HEK293T (cell line): ENCODE results near the gene PAPOLG.

Source experiments
- CTCF ChIA-PET: fragments of 350-600 bp; formaldehyde crosslinking; extraction: SDS; loops from one replicate; lab custom pipeline; 2021; ENCODE audit warnings: antibody characterized with exemption, inconsistent platforms; lab: Yijun Ruan, JAX
- POLR2A ChIA-PET: fragments of 350-600 bp; formaldehyde crosslinking; extraction: SDS; loops from one replicate; lab custom pipeline; 2020; ENCODE audit warnings: antibody characterized with exemption, inconsistent platforms; lab: Yijun Ruan, JAX
- DNase-seq: peaks from one replicate; pipeline ENCODE4 v3.0.0; 2012; ENCODE audit warnings: mixed read lengths; ENCODE audit errors: extremely low spot score
- ARNT ChIP-seq: fragments of 450-650 bp; IDR thresholded peaks from 2 replicates; pipeline ENCODE4 v1.6.1; 2017; ENCODE audit warnings: mild to moderate bottlenecking
- BHLHE40 ChIP-seq: fragments of 450-650 bp; IDR thresholded peaks from 2 replicates; pipeline ENCODE4 v1.6.1; 2016; ENCODE audit warnings: mild to moderate bottlenecking, moderate library complexity, borderline replicate concordance
- CTBP1 ChIP-seq: fragments of 450-650 bp; IDR thresholded peaks from 2 replicates; pipeline ENCODE4 v1.6.1; 2016; ENCODE audit warnings: borderline replicate concordance
- ELF4 ChIP-seq: fragments of 450-650 bp; IDR thresholded peaks from 2 replicates; pipeline ENCODE4 v1.6.1; 2017; ENCODE audit warnings: antibody characterized with exemption
- FOXA1 ChIP-seq: fragments of 450-650 bp; IDR thresholded peaks from 2 replicates; pipeline ENCODE4 v1.6.1; 2016; ENCODE audit warnings: mild to moderate bottlenecking
- FOXK2 ChIP-seq: fragments of 450-650 bp; IDR thresholded peaks from 2 replicates; pipeline ENCODE4 v1.6.1; 2016; ENCODE audit warnings: mild to moderate bottlenecking
- FOXM1 ChIP-seq: fragments of 450-650 bp; IDR thresholded peaks from 2 replicates; pipeline ENCODE4 v1.6.1; 2017; ENCODE audit warnings: mild to moderate bottlenecking, borderline replicate concordance
- HDGF ChIP-seq: fragments of 450-650 bp; IDR thresholded peaks from 2 replicates; pipeline ENCODE4 v1.6.1; 2017; ENCODE audit warnings: antibody characterized with exemption, borderline replicate concordance
- L3MBTL2 ChIP-seq: fragments of 450-650 bp; conservative IDR thresholded peaks from 2 replicates; pipeline ENCODE4 v1.6.1; 2016; ENCODE audit warnings: mild to moderate bottlenecking
- LEF1 ChIP-seq: fragments of 450-650 bp; IDR thresholded peaks from 2 replicates; pipeline ENCODE4 v1.6.1; 2017; ENCODE audit warnings: mild to moderate bottlenecking, borderline replicate concordance
- NFRKB ChIP-seq: fragments of 450-650 bp; IDR thresholded peaks from 2 replicates; pipeline ENCODE4 v1.6.1; 2016; ENCODE audit warnings: mild to moderate bottlenecking, moderate library complexity
- SP1 ChIP-seq: fragments of 450-650 bp; IDR thresholded peaks from 2 replicates; pipeline ENCODE4 v1.6.1; 2017
- SUZ12 ChIP-seq: fragments of 450-650 bp; IDR thresholded peaks from 2 replicates; pipeline ENCODE4 v1.6.1; 2016; ENCODE audit warnings: mild to moderate bottlenecking
- TARDBP ChIP-seq: fragments of 450-650 bp; IDR thresholded peaks from 2 replicates; pipeline ENCODE4 v1.6.1; 2016
- ZNF384 ChIP-seq: fragments of 450-650 bp; IDR thresholded peaks from 2 replicates; pipeline ENCODE4 v1.6.1; 2016
- TF ChIP-seq, protein P1 (sequence below): fragments of 450-650 bp; IDR thresholded peaks from 2 replicates; pipeline ENCODE4 v1.6.1; 2016

PAPOLG gene

DNA sequence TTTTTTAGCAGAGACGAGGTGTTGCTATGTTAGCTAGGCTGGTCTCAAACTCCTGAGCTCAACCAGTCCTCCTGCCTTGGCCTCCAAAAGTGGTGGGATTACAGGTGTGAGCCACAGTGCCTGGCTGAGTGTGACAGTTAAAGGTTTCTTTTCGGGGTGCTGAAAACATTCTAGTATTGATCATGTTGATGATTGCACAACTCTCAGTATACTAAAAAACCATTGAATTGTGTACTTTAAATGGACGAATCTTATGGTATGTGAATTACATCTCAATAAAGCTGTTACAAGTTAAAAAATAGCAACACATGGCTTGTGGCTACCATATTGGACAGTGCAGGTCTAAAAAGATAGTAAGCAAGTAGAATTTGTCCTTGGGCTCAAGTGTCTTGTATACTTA is 22.3 kb downstream of the PAPOLG start:
- TF ChIP-seq ZNF384 = no peak
- no peak for TF ChIP-seq BHLHE40
- no peak for TF ChIP-seq FOXK2
- TF ChIP-seq TARDBP = no peak
- TF ChIP-seq HDGF = no peak
- no peak for TF ChIP-seq LEF1
- no peak for TF ChIP-seq L3MBTL2
- no peak for TF ChIP-seq SP1
- no peak for TF ChIP-seq FOXA1
- TF ChIP-seq ELF4 = no peak
- TF ChIP-seq FOXM1 = no peak
- TF ChIP-seq ARNT = no peak
- TF ChIP-seq CTBP1 = no peak
- no peak for TF ChIP-seq NFRKB
- CTCF ChIA-PET = no interaction called here
- POLR2A ChIA-PET = no interaction called here
- DNase-seq = no peak

- ChIA-PET CTCF (no interaction called here), POLR2A (no interaction called here)
- no peak for DNase-seq
- no peak for TF ChIP-seq FOXA1
- TF ChIP-seq, protein P1, sequence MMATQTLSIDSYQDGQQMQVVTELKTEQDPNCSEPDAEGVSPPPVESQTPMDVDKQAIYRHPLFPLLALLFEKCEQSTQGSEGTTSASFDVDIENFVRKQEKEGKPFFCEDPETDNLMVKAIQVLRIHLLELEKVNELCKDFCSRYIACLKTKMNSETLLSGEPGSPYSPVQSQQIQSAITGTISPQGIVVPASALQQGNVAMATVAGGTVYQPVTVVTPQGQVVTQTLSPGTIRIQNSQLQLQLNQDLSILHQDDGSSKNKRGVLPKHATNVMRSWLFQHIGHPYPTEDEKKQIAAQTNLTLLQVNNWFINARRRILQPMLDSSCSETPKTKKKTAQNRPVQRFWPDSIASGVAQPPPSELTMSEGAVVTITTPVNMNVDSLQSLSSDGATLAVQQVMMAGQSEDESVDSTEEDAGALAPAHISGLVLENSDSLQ = no peak
- no peak for TF ChIP-seq SUZ12
- TF ChIP-seq BHLHE40 = no peak
- no peak for TF ChIP-seq ARNT
- TF ChIP-seq L3MBTL2 = no peak
- no peak for TF ChIP-seq FOXM1
- TF ChIP-seq SP1 = no peak
- no peak for TF ChIP-seq NFRKB
- TF ChIP-seq TARDBP = no peak
- TF ChIP-seq LEF1 = no peak
- no peak for TF ChIP-seq FOXK2
- TF ChIP-seq HDGF = no peak
- no peak for TF ChIP-seq ELF4
- no peak for TF ChIP-seq ZNF384
- TF ChIP-seq CTBP1 = no peak
Observed at GRCh38 chr2:60779426-60779825, 23.4 kb downstream of the PAPOLG start.

DNA sequence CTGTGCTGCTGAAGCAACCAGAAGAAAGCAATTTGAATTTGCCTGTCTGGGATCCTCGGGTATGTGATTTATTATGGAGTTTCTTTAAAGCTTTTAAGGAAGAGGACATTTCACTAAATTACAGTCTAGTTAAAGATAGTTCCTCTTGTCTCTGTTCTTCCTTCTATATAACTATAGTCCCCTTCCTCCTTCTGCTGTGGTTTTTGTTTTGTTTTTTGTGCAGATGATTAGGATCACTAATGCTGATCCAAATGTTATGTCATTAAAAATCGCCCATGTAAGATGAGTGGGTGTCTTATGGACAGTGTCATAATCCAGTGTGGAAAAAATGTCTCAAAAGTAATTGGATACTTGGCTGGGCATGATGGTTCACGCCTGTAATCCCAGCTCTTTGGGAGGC is 24.7 kb downstream of the PAPOLG start:
- ChIA-PET POLR2A (no interaction called here), CTCF (no interaction called here)

DNA sequence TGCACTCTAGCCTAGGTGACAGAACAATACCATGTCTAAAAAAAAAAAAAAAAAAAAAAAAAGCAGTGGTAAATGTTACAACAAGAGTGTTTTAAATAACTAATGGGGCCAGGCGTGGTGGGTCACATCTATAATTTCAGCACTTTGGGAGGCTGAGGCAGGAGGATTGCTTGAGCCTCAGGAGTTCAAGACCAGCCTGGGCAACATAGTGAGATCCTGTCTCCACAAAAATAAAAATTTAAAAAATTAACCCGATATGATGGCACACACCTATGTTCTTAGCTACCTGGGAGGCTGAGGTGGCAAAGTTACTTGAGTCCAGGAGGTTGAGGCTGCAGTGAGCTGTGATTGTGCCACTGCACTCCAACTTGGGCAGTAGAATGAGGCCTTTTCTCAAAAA is 37.1 kb downstream of the PAPOLG start:
- CTCF ChIA-PET = no interaction called here
- POLR2A ChIA-PET = no interaction called here
- DNase-seq = no peak
- TF ChIP-seq SUZ12 (no peak), NFRKB (no peak)

More for the DNA sequence above, 24.7 kb downstream of the PAPOLG start:
- TF ChIP-seq CTBP1 = no peak
- no peak for TF ChIP-seq FOXM1
- TF ChIP-seq ARNT = no peak
- TF ChIP-seq LEF1 = no peak
- TF ChIP-seq FOXA1 = no peak
- no peak for TF ChIP-seq TARDBP
- no peak for TF ChIP-seq NFRKB
- TF ChIP-seq SP1 = no peak
- TF ChIP-seq SUZ12 = no peak
- no peak for TF ChIP-seq HDGF
- no peak for TF ChIP-seq BHLHE40
- DNase-seq = no peak

- no peak for TF ChIP-seq ELF4
- TF ChIP-seq FOXK2 = no peak
- no peak for TF ChIP-seq CTBP1
- CTCF ChIA-PET = interaction anchor here (0.7 kb wide), 1 partner anchor 128 kb away, joined by 3 read pairs; no protein-coding TSS in a partner anchor
- POLR2A ChIA-PET = no interaction called here
- DNase-seq = no peak
Observed at GRCh38 chr2:60794271-60794863, 38.3 kb downstream of the PAPOLG start.

- ChIA-PET POLR2A (no interaction called here), CTCF (no interaction called here)
- no peak for DNase-seq
- no peak for TF ChIP-seq LEF1
- no peak for TF ChIP-seq BHLHE40
- no peak for TF ChIP-seq ZNF384
- no peak for TF ChIP-seq L3MBTL2
- TF ChIP-seq HDGF = no peak
- TF ChIP-seq, protein P1 = no peak
- no peak for TF ChIP-seq CTBP1
- TF ChIP-seq FOXK2 = no peak
- no peak for TF ChIP-seq FOXA1
- no peak for TF ChIP-seq NFRKB
- TF ChIP-seq TARDBP = no peak
- no peak for TF ChIP-seq ARNT
Observed at GRCh38 chr2:60796573-60797509, 40.8 kb downstream of the PAPOLG start.

GRCh38 chr2:60804473-60804872 is 48.4 kb downstream of the PAPOLG start:
- CTCF ChIA-PET = interaction anchor here (1.0 kb wide), 2 partner anchors 13 to 195 kb away, joined by 4 to 5 read pairs; no protein-coding TSS in a partner anchor
- TF ChIP-seq ELF4 (no peak), FOXA1 (no peak), NFRKB (no peak), CTBP1 (no peak), LEF1 (no peak), BHLHE40 (no peak)
- TF ChIP-seq, protein P1 = no peak
- no peak for DNase-seq
- POLR2A ChIA-PET = no interaction called here
